COLO668 (cell line): Measurements from ENCODE around the gene FGGY.
"Not testable (repeated sequence)": the region's sequence is repeated elsewhere in the genome, so short reads cannot be mapped to it uniquely, and the experiment has no call there.

ENCODE experiments used
- DNase-seq: peaks from one replicate; lab custom pipeline; 2025; ENCODE audit not compliant: unreplicated experiment; lab: John Stamatoyannopoulos, UW

FGGY gene

GRCh38 chr1:59539961-59540681 lies 243.2 kb downstream of the FGGY start:
- no peak for DNase-seq

- DNase-seq = no peak
Measured at GRCh38 chr1:59541161-59541560, 244.3 kb downstream of the FGGY start.

DNA sequence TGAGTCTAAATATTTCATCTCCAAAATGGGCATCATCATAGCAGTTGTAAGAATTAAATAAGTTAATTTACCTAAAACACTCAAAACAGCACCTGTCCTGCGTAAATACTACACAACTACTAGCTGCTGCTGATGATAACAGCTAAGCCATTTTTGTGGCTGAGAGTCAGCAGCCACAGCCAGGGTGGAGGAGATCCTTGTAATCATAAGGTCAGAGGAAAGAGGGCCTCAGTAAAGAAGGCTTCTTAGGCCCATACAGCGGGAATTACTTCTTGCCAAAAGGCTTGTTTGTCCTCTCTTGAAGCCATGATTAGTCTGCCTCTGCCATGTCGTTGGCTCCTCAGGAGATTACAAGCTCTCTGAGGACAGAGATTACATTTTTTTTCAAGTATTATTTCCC lies 245.0 kb downstream of the FGGY start:
- no peak for DNase-seq

DNA sequence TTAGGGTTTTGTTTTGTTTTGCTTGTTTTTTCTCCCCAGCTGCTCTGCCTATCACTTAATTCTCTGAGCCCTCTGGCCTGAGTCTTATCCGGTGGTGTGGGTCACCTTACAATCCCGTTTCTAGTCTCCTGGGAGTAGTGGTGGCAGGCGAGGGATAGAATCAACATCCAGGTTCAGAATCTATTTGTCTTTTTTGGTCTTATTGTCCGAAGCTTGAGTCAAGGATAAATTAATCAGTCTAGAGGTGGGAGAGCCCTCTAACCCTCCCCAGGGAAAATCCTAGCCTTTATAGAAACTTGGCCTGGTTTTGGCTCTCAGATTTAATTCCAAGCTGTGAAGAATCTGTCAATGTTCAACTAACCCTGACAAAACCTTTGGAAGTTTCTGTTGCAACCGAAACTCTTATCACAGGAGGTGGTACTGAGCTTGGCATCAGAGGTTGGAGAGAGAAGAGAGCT lies 246.3 kb downstream of the FGGY start:
- no peak for DNase-seq

GRCh38 chr1:59544615-59545293 lies 247.9 kb downstream of the FGGY start:
- DNase-seq = no peak

DNA sequence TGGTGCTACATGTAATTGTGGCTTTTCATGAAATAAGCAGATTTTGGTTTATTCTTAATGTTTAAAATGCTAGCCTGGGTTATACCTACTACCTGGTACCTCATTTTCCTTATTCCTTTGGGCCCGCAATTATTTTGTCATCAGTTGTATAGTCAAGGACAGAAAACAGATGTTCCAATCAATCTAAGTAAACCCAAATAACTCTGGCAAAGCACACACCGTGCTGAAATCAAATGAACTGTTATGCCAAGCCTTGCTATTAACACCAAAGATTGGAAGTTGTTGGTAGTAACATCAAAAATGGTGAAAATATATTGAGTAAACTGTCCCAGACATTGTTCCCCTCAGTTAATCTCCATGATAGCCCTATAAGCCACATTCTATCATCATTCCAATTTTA lies 248.9 kb downstream of the FGGY start:
- no peak for DNase-seq

GRCh38 chr1:59549066-59549837 lies 252.4 kb downstream of the FGGY start:
- DNase-seq = no peak

DNA sequence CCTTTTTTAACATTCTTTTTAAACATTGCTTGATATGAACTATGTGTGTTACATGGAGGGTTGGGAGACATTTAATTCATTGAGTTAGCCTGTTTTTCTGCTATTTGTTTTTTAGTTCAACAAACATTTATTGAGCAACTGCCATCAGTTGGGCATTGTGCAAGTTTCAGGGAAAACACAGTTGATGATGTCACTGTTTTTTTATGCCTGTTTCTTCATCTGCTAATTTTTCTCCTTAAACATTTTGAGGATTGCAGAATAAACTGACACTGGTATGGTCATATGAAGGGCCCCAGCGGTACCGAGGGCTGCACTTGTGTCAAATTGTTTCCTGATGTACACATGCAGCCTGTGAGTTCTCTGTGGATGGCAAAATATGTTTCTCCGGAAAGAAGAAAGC lies 253.0 kb downstream of the FGGY start:
- no peak for DNase-seq

DNA sequence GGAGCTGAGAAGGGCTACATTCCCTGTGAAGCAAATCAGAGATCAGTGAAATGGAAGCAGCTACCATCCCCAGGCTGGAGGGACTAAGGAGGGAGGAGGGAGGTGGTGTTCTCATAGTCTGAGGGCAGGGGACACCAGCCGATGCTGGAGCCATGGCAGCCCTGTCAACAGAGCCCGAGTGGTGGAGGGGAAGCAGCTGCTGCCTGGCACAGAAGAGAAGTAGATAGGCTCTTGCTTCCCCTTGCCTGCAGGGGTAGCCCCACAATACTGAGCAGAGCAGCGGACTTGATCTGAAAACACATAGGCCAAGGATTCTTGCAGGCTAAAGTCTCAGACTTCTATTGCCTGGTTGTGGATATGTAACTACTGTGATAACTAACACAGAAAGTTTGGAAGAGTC lies 255.1 kb downstream of the FGGY start:
- no peak for DNase-seq

GRCh38 chr1:59553371-59553770 lies 256.5 kb downstream of the FGGY start:
- DNase-seq = no peak

DNA sequence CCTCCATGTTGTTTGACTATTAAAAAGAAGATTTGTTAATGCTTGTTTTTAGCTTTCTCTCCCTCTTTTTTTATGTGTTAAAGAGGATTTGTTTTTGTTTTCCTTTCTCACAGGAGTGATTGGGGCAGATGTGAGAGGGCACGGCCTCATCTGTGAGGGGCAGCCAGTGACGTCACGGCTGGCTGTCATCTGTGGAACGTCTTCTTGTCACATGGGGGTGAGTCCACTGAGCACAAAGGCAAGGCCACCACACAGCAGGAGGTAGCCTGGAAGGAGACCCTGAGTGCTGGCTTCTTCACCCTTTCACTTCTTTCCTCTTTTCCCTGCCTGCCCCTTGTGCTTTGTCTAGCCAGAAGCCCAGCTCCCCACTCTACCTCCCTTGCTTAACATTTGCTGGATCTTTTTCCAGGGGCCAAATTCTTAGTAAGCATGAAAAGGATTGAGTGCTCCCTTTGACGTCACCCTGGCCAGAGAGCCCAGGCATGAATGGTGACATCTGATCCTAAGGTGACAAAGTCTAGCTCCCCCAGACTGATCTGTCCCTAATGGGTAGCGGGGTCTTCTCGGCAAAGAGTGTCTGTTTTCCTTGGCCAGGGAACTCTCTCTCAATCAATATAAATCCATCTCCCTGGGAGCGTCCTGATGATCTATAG lies 257.2 kb downstream of the FGGY start:
- no peak for DNase-seq

GRCh38 chr1:59554752-59555151 lies 257.9 kb downstream of the FGGY start:
- no peak for DNase-seq

DNA sequence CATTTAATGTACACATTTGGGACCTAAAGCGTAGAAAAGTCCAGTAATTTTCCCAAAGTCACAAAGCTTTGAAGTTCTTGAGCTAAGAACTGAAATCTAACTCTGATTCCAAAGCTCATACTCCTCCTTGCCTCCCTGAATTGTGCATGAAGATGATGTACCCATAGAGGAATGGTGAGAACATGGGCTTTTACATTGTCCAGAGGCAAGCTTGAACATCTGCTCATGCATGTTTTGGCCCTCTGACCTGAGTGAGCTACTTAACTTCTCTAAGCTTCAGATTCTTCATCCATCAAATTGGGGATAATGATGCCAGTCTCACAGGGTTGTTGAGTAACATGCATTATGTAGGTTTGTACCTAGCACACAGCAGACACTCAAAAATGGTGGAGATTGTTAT lies 259.5 kb downstream of the FGGY start:
- DNase-seq = no peak

DNA sequence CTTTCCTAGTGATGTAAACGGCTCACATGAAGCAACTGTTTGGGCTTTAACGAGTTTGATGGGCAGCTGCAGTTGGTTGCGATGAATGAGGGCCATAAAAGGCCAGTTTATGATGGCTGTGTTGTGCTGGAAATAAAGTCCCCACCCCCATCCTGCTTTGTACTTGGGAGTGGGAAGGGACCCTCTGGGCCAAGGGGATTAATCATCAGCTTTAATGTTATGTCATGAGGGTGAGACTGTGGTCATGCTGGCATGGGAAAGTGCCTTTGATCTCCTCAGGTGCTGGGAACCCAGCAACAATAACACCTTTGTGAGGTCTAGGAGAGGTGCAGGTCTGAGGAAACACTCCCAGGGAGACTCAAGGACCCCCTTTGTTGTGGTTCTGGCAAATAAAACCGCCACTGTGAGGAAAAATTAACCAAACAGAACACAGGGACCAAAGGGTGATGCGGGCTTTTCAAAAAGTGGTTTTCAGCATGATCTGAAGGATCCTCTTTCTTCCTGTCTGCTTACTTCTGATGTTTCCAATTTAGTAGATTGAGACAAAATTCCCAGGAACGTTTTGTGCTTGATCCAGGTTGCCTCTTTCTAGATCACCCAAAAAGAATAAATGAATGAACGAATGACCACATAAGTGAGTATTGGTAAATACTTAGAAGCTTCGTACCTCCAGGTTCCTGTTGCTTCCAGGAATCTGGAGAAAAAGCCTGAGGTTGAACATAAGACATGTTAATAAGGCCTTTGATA lies 260.1 kb downstream of the FGGY start:
- DNase-seq = no peak

DNA sequence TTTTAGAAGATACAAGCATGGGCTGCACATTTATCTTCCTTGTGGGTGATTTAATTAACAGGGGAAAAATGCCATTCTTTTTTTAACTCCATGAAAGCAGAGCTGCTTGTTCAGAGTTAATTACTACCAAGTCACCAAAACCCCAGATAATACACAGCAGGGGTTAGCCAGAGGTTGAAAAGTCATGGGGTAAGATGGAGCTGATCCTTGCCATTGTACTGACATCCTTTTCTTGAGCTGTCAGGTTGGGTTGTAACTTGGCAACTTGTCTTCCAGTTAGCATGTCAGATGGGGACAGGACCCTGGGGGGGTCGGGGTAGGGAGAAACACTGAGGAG lies 260.6 kb downstream of the FGGY start:
- DNase-seq = no peak

- DNase-seq = not testable (repeated sequence)
Measured at GRCh38 chr1:59558580-59558979, 261.7 kb downstream of the FGGY start.

DNA sequence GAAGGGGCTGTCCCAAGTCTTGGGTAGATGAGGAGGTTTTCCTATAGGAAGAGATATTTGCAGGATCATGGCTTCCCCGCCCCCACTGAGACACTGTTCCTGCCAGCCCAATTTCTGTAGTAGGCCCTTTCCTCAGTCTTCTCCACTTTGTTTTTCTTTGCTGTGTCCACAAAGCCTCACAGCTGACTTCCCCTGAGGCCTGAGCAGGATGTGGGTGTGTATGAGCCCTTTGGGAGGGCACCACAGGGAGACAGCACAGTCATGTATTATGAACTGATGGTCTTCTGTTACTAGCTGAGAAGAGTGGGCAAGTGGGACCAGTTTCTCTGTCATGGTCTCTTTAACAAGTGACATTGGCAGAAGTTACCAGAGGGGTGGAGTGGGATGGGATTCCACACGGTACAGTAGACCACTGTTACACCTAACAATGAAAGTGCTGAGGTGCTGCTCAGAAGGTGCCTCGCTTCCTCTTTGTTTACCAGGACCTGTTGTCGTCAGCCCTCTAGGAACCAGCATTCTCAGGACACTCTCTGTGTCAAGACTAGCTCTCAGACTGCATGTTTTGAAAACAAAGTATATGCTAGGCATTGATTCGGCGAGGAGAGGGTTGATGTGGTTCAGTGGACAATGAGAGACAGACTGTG lies 264.0 kb downstream of the FGGY start:
- DNase-seq = no peak

- DNase-seq = no peak
Measured at GRCh38 chr1:59561796-59562195, 264.9 kb downstream of the FGGY start.

DNA sequence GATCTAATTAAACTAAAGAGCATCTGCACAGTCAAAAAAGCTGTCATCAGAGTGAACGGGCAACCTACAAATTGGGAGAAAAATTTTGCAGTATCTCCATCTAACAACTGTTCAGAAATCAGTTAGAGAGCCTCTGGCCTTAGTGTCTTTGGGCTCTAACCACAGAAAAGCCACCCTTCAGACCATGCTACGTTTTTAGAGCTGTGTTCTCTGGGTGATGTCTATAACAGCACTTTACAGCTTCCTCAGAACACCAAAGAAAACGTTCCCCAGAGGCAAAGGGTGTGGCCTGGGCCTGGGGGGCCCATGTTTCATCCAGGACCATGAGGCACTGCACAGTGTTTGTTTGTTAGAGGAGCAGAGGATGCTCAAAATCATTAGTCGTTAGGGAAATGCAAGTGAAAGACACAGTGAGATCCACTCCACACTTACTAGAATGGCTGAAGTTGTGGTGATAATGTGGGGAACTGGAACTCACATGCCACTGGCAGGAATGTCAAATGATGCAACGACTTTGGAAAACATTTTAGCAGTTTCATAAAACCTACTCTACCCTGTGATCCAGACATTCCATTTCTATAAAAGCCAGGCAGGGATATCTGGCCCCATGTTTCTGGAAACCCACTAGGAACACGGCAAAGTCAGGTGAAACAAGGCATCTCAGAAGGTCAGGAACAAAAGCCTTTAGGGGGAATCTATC lies 267.4 kb downstream of the FGGY start:
- DNase-seq = no peak
